GM13977 (cell line): ENCODE data around the gene JMJD7.
A peak's percentile ranks its signal among the peaks of the same experiment; 100 is the strongest.

Experiments
- DNase-seq: peaks from one replicate; pipeline ENCODE4 v3.0.0; 2012; ENCODE audit warnings: low spot score
- in situ Hi-C: fragments of 300-500 bp; cut with MboI; formaldehyde crosslinking; loops from one replicate; pipeline ENCODE4 v1.12.0; 2022; ENCODE audit warnings: low sequenced_read_pairs, low pct_unique_long_range_greater_than_20kb, mixed read lengths, inconsistent platforms; ENCODE audit not compliant: unreplicated experiment
- TF ChIP-seq, protein P1 (sequence below): IDR thresholded peaks from 2 replicates; pipeline ENCODE4 v1.5.1; 2012; ENCODE audit warnings: mild to moderate bottlenecking, control low read depth; ENCODE audit not compliant: insufficient read depth; ENCODE audit errors: extremely low read depth, missing control alignments

Gene JMJD7

DNA sequence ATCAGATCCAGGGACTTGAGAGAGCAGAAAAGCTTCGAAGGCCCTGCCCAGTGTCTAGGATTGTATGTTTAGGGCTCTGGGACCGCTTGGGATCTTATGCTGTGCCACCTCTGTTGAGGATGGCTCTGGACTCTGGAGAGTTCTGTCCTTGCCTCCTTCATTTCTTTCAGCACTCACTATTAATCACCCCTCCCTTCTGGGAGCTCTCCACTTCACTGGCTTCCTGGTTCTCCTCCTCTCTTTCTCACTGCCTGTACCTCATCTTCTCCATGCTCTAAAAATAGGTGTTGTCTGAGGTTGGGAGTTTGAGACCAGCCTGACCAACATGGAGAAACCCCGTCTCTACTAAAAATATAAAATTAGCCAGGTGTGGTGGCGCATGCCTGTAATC, 36.4 kb upstream of the JMJD7 start:
- TF ChIP-seq, protein P1, sequence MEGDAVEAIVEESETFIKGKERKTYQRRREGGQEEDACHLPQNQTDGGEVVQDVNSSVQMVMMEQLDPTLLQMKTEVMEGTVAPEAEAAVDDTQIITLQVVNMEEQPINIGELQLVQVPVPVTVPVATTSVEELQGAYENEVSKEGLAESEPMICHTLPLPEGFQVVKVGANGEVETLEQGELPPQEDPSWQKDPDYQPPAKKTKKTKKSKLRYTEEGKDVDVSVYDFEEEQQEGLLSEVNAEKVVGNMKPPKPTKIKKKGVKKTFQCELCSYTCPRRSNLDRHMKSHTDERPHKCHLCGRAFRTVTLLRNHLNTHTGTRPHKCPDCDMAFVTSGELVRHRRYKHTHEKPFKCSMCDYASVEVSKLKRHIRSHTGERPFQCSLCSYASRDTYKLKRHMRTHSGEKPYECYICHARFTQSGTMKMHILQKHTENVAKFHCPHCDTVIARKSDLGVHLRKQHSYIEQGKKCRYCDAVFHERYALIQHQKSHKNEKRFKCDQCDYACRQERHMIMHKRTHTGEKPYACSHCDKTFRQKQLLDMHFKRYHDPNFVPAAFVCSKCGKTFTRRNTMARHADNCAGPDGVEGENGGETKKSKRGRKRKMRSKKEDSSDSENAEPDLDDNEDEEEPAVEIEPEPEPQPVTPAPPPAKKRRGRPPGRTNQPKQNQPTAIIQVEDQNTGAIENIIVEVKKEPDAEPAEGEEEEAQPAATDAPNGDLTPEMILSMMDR: no peak
- in situ Hi-C loops: no loop called here
- no peak for DNase-seq

DNA sequence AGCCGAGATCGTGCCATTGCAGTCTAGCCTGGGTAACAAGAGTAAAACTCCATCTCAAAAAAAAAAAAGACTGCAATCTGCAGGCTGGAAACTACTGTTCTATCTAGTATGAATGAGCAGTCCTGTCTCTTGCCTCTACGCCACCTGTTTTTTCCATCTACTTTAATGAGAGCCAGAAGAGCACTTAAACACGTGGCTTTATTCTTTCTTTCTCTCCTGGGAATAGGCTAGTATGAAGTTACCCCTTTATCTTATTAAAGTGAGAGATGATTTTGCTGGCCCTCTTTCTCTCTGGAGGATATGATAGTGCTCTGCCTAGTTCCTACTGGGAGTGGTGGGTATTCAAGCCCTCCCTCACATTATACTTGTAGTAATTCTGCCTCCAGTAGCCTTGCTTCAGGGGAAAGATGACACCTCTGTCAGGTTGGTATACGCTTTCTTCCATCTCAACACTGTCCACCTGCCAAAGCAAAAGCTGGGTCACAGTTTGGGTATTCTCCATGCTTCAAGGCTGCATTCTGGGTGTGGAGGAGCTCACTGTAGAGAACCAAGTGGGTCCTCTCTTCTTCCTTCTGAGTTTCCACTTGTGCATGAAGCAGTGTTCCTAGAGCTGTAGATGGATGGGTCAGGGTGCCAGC, 35.8 kb upstream of the JMJD7 start:
- TF ChIP-seq, protein P1: no peak
- DNase-seq: no peak
- in situ Hi-C loops: no loop called here

DNA sequence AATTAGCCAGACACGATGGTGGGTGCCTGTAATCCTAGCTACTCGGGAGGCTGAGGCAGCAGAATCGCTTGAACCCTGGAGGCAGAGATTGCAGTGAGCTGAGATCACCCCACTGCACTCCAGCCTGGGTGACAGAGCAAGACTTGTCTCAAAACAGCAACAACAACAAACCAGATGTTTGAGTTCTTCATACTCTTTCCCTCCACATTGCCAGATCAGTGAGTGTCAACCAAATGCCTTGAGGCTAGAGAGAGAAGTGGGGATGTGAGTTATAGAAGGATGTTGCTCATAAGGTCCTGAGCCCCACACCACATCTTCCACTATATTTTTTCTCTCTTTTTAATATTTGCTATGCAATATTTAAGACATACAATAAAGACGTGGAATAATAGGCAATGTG, 33.8 kb upstream of the JMJD7 start:
- in situ Hi-C loops: no loop called here
- TF ChIP-seq, protein P1: no peak
- no peak for DNase-seq

- TF ChIP-seq, protein P1: no peak
- in situ Hi-C loops: no loop called here
- no peak for DNase-seq
Observed at GRCh38 chr15:41795996-41796856, 31.7 kb upstream of the JMJD7 start.

DNA sequence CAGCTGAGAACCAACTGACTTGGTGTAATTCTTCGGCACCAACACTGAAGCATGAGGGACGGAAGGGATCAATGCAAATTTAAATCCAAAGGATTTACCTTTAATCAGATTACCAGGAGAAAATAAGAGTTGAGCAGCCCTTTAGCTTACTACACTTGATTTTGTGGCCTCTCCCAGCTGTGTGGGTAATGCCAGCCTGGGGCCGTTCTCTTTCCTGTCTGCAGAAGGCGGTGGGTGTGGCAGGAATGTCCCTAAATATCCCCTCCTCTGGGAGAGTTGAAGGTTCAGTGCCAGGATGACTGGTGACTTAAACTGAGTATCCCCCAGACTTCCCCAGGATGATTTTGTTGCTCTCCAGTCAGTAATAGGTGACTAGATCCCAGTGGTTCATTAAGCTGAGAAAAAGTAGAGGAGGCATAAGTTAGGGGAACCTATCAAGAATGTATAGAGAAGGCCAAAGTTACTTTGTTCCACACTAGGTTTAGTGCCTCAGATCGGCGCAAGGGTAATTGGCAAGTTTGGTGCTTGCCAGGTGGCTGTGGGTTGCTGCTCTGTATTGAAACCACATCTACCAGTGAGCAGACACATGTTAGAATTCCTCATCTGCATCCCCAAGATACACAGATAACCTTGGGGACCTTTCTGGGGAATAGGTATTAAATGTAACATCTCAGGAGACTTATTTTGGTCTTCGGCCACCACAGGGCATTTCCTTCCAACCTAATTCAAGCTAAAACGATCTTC, 30.5 kb upstream of the JMJD7 start:
- TF ChIP-seq, protein P1: no peak
- DNase-seq: no peak
- in situ Hi-C loops: no loop called here

DNA sequence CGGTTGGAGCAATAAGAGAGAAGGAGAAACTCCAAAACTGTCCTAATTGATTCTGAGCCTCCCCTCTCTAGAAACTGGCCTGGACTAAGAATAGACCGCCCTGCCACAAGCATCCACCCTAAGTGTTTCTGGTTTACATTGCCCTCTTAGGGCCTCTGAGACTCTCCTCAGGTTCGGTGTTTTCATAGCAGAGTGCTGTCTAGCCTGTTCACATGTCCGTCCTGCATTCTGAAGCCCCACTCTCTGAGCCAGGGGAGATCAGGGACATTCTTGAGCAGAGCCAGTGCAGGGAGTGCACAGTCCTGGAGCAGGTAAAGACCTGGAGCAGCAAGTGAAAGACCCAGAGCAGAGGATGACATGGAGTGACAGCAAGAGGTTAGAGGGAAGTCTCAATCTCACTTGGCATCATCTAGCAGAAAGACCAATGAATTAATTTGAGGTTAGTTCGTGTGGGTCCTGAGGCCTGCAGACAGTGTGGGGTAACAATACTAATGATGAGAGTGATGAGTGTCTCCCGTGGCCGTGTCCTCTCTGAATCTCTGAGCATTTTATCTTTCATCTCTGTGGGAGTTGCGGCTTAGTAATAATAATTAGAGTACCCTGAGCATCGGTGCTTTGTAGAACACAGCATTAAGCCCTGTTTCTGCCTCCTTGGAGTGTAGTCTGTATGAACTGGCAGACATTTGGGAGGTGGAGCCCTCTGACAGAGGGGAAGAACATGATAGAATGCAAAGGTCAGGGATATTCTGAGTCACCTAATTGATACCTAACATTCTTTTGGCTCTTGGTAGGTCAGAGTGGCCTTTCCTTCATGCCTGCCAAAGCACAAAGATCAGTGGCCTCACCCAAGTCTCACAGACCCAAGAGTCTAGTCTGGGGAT, 29.0 kb upstream of the JMJD7 start:
- TF ChIP-seq, protein P1: no peak
- peak; percentile 30 for DNase-seq
- in situ Hi-C loops: no loop called here
